ENCODE results near the gene IQCF2. TPM values are rescaled to one million over a fixed set of nuclear protein-coding genes. Genes with fewer than 3 reads are reported as not detected.

Gene IQCF2
- total and polyA plus RNA-seq, 4 donors = not detected

- Histone ChIP-seq H3K9ac (ENCODE audit: insufficient read depth in 1 of 2, low read length in 2 of 2) (no peak overlapping the region), H3K27me3 (ENCODE audit: control insufficient read depth in 3 of 3, insufficient read depth in 3 of 3, low read length in 2 of 3) (no peaks in the 10 kb centered on the region), H3K27ac (ENCODE audit: low read depth in 1 of 2, low read length in 1 of 2) (no peak overlapping the region), H3K4me3 (no peak overlapping the region), H3K4me1 (ENCODE audit: control insufficient read depth in 5 of 5, insufficient read depth in 5 of 5, low read length in 5 of 5) (no peaks in the 10 kb centered on the region), H3K36me3 (ENCODE audit: control insufficient read depth in 4 of 4, insufficient read depth in 4 of 4, low read length in 4 of 4) (no peaks in the 10 kb centered on the region), H3K9me3 (ENCODE audit: control insufficient read depth in 4 of 4, insufficient read depth in 3 of 4, low read length in 3 of 4) (peaks cover 0 to 4% (median 0%) of the 10 kb centered on the region in 4 donors)
- no peak for DNase-seq
- TF ChIP-seq CTCF (IDR thresholded peaks at IDR 0.05; ENCODE audit: control extremely low read depth, extremely low read depth) = no peak
- WGBS, 2 donors = 86 to 89% methylated on average over 2 of the region's 2 CpGs
- no peak for ATAC-seq (ENCODE audit: insufficient read depth, low FRiP score)
Observed at GRCh38 chr3:51904034-51904823, 42.8 kb downstream of the IQCF2 start.

GRCh38 chr3:51908026-51908425 is 46.6 kb downstream of the IQCF2 start:
- 82 to 88% methylated on average over 4 of the region's 4 CpGs for WGBS, 2 donors

More at GRCh38 chr3:51908026-51908425, 46.6 kb downstream of the IQCF2 start:
- Histone ChIP-seq H3K9ac (ENCODE audit: insufficient read depth in 1 of 2, low read length in 2 of 2) (no peak overlapping the region), H3K27ac (ENCODE audit: low read depth in 1 of 2, low read length in 1 of 2) (no peak overlapping the region), H3K36me3 (ENCODE audit: control insufficient read depth in 4 of 4, insufficient read depth in 4 of 4, low read length in 4 of 4) (no peaks in the 10 kb centered on the region), H3K4me3 (no peak overlapping the region), H3K4me1 (ENCODE audit: control insufficient read depth in 5 of 5, insufficient read depth in 5 of 5, low read length in 5 of 5) (no peaks in the 10 kb centered on the region), H3K27me3 (ENCODE audit: control insufficient read depth in 3 of 3, insufficient read depth in 3 of 3, low read length in 2 of 3) (no peaks in the 10 kb centered on the region), H3K9me3 (ENCODE audit: control insufficient read depth in 4 of 4, insufficient read depth in 3 of 4, low read length in 3 of 4) (peaks cover 0 to 4% (median 0%) of the 10 kb centered on the region in 4 donors)
- no peak for TF ChIP-seq CTCF (IDR thresholded peaks at IDR 0.05; ENCODE audit: control extremely low read depth, extremely low read depth)
- ATAC-seq (ENCODE audit: insufficient read depth, low FRiP score) (no peak), DNase-seq (no peak)

Small RNA genes within 50 kb of the gene (small RNA-seq; reads per million reads assigned to genes)
- gene RN7SL504P (ENCODE audit: low replicate concordance) = 0.12 reads per million

Other genes starting within 250 kb of the IQCF2 start
- gene TEX264, start 190.4 kb upstream of the IQCF2 start, total RNA-seq = 10 to 100 TPM; 36.1 to 51.2 TPM
- 100 to 1,000 TPM in 1 of 2 donors, 10 to 100 TPM in 1; 59.7 to 105 TPM for gene TEX264, start 190.4 kb upstream of the IQCF2 start, polyA plus RNA-seq
- under 1 TPM; 0.26 to 0.77 TPM for gene GRM2, start 154.5 kb upstream of the IQCF2 start, total RNA-seq
- under 1 TPM; 0.13 to 0.24 TPM for gene GRM2, start 154.5 kb upstream of the IQCF2 start, polyA plus RNA-seq
- gene IQCF6, start 82.4 kb upstream of the IQCF2 start, total RNA-seq = not detected
- gene IQCF6, start 82.4 kb upstream of the IQCF2 start, polyA plus RNA-seq = not detected
- gene IQCF5, start 14.0 kb downstream of the IQCF2 start, total RNA-seq = not detected
- gene IQCF5, start 14.0 kb downstream of the IQCF2 start, polyA plus RNA-seq = not detected
- gene IQCF1, start 41.7 kb downstream of the IQCF2 start, total RNA-seq = not detected
- gene IQCF1, start 41.7 kb downstream of the IQCF2 start, polyA plus RNA-seq = not detected
- 10 to 100 TPM in 1 of 2 donors, 1 to 10 TPM in 1; 8.2 to 28.1 TPM for gene RRP9, start 80.3 kb downstream of the IQCF2 start, total RNA-seq
- gene RRP9, start 80.3 kb downstream of the IQCF2 start, polyA plus RNA-seq = 10 to 100 TPM; 38.8 to 47.6 TPM
- gene PARP3, start 80.7 kb downstream of the IQCF2 start, total RNA-seq = 10 to 100 TPM; 24.8 to 36.7 TPM
- 10 to 100 TPM; 15.3 to 17.3 TPM for gene PARP3, start 80.7 kb downstream of the IQCF2 start, polyA plus RNA-seq
- gene GPR62, start 93.8 kb downstream of the IQCF2 start, total RNA-seq = under 1 TPM in 1 of 2 donors, not detected in 1; 0.15 TPM
- under 1 TPM in 1 of 2 donors, not detected in 1; 0.05 TPM for gene GPR62, start 93.8 kb downstream of the IQCF2 start, polyA plus RNA-seq
- gene PCBP4, start 105.8 kb downstream of the IQCF2 start, total RNA-seq = 10 to 100 TPM; 17.4 to 37.7 TPM
- gene PCBP4, start 105.8 kb downstream of the IQCF2 start, polyA plus RNA-seq = 10 to 100 TPM; 19.5 to 44.3 TPM
- gene ABHD14B, start 112.4 kb downstream of the IQCF2 start, total RNA-seq = 10 to 100 TPM; 26.3 to 44.9 TPM
- 10 to 100 TPM; 37.5 to 88.1 TPM for gene ABHD14B, start 112.4 kb downstream of the IQCF2 start, polyA plus RNA-seq
- 10 to 100 TPM in 1 of 2 donors, 1 to 10 TPM in 1; 7.2 to 24.5 TPM for gene ABHD14A, start 113.4 kb downstream of the IQCF2 start, total RNA-seq
- gene ABHD14A, start 113.4 kb downstream of the IQCF2 start, polyA plus RNA-seq = 10 to 100 TPM; 19.1 to 62.8 TPM
- 10 to 100 TPM; 19.6 to 52.6 TPM for gene ACY1, start 121.9 kb downstream of the IQCF2 start, total RNA-seq
- 10 to 100 TPM; 31.7 to 46.2 TPM for gene ACY1, start 121.9 kb downstream of the IQCF2 start, polyA plus RNA-seq
- 100 to 1,000 TPM; 711 to 912 TPM for gene RPL29, start 134.3 kb downstream of the IQCF2 start, total RNA-seq
- 1,000 to 10,000 TPM; 1,556 to 2,402 TPM for gene RPL29, start 134.3 kb downstream of the IQCF2 start, polyA plus RNA-seq
- gene DUSP7, start 195.0 kb downstream of the IQCF2 start, total RNA-seq = 10 to 100 TPM; 16.5 to 36.2 TPM
- 10 to 100 TPM; 10.2 to 25.2 TPM for gene DUSP7, start 195.0 kb downstream of the IQCF2 start, polyA plus RNA-seq